Measurements from ENCODE around the gene WHRN.

Gene WHRN

DNA sequence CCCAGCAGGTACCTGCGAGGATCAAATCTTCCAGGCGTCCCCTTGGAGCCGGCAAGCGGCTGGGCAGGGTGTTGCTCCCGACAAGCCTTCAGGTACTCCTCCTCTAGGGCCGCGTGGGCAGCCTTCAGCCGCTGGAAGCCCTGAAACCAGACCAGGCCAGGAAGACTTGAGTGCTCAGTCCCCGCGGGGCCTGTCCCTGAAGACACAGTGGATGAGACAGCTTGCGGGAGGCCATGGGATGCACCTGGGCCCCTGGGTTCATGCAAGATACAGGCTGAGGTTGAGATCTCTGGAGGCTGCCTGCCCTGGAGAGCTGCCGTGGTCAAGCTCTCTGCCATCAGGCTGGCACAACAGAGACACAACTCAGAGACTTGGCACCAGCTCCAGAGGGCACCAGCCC is 142.9 kb downstream of the WHRN start:
- DNase-seq: no peak

DNA sequence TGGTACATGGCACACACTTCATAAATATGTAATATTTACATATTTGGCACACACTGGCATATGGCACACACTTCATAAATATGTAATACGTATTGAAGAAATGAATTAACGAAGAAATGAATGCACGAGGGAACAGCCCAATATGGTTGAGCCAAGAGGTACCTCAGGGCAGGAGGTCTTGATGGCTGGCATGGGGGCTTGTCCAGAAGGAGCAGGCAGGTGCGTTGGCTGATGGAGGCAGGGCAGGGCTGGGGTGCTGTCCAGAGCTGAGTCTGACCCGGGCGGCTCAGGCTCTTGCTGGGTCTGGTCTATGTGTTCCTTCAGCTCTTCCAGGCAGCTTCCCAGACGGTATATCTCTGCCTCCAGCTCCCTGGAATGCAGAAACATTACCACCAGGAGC is 143.7 kb downstream of the WHRN start:
- no peak for DNase-seq

DNA sequence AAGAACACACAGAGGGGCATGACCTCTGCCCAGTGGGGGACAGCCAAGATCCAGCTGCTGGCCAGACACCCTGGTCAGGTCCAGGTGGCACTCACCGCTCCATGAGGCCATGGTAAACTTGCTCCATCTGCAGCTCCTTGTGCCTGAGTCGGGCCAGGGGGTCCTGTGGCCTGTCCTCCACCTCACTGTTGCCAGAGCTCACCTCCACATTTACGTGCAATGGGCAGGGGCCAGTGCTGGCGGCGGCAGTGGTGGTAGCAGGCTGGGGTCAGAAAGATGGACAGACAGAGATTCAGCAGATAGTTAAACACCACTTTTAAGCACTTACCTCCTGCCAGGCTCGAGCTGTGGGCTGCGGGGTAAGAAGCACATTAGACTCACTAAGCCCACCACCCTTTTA is 145.5 kb downstream of the WHRN start:
- DNase-seq: no peak

DNA sequence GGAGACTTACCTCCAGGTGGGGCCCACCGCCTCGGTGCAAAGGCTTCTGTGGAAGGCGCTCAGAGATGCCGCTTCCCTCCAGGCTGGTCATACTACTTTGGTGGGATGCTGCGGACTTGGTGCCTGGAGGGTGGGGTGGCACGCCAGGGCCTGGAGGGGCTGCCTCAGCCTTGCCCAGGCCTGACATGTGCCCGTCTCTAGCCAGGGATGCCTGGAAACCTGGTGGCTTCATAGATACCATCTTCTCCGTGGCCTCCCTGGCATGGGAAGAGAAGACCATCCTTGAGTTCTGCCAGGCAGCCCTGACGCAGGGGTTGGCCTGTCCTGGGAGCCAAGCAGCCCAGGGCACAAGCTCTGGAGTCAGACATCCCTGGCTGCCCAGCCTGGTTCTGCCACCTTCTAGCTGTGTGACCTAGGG is 147.4 kb downstream of the WHRN start:
- DNase-seq: no peak

DNA sequence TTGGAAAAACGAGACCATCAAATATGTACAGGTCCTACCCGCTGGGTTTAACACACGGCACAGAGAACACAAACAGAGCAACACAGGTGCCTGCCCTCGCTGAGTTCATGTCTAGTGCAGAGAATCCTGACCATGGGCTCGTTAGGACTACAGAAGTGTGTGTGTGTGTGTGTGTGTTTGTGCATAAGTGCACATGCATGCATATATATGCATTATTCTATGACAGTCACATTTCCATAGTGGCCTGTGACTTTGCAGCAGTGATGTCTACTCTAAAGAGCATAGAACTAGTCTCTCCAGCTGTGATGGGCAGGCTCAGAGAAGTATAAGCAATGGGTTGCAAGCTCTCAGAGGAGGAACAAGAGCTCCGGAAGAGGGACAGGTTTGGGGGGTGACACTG is 147.9 kb downstream of the WHRN start:
- no peak for DNase-seq

DNA sequence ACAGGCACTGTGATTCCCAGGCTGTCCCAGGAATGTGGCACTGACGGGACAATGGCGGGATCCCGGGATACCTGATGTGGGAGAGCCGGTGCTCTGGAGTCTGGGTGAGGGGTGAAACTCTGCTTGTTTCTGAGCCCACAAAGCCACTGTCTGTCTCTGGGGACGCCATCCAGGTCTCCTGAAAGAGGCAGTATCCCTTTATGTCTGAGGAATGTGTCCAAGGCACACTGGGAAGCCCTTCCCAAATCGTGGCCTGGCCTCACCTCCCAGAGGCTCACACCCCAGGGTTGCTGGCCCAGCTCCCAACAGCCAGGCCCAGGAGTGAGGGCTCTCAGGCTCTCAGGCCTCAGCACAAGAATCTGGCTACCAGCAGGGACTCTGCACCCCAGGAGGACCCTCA is 148.5 kb downstream of the WHRN start:
- DNase-seq: no peak

DNA sequence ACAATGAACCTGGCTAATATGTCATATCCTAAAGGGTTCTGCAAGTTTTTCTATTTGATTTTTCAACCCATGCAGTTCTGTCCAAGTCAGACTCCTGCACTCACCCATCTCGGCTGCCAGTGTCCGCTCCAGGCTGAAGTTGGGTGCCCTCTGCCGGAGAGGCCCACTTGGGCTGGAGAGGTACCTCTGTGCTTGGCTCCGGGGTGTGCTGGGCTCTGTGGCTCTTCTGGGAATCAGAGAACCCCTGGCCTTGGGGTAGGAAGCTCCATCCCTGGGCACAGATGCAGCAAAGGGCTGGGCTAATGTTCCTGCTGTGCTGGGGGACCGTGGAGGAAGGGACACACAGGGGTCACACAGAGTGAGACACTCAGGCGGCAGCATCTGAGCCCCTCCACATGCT is 149.5 kb downstream of the WHRN start:
- DNase-seq: no peak
